GM19468 (cell line): ENCODE data around the gene FKBP6.
"Not testable (repeated sequence)": the region's sequence is repeated elsewhere in the genome, so short reads cannot be mapped to it uniquely, and the experiment has no call there.

Experiments
- ATAC-seq: cut with Tn5 transposase; IDR thresholded peaks from one replicate; pipeline ENCODE4 v1.9.1; 2021; ENCODE audit warnings: mild to moderate bottlenecking, moderate library complexity, moderate number of reproducible peaks; ENCODE audit not compliant: unreplicated experiment; ENCODE audit errors: extremely low read depth

FKBP6 gene

DNA sequence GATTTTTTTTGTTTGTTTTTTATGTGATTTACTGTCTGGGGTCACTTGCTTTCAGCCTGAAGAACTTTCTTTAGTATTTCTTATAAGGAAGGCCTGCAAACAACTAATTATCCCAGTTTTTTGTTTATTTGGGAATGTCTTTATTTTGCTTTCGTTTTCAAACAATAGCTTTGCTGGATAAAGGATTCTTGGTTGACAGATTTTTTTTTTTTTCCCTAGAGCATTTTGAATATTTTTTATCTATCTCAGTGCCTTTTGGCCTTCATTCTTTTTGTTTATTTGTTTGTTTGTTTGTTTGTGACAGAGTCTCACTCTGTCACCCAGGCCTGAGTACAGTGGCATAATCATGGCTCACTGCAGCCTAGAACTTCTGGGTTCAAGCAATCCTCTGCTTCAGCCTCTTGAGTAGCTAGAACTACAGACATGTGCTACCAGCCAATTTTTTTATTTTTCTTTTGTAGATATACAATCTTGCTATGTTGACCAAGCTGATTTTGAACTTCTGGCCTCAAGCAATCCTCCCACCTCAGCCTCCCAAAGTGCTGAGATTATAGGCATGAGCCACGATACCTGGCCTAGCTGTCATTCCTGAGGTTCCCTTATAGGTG, 59.4 kb downstream of the FKBP6 start:
- no peak for ATAC-seq

- no peak for ATAC-seq
Observed at GRCh38 chr7:73387908-73388414, 60.0 kb downstream of the FKBP6 start.

GRCh38 chr7:73391396-73391795, 63.4 kb downstream of the FKBP6 start:
- no peak for ATAC-seq

DNA sequence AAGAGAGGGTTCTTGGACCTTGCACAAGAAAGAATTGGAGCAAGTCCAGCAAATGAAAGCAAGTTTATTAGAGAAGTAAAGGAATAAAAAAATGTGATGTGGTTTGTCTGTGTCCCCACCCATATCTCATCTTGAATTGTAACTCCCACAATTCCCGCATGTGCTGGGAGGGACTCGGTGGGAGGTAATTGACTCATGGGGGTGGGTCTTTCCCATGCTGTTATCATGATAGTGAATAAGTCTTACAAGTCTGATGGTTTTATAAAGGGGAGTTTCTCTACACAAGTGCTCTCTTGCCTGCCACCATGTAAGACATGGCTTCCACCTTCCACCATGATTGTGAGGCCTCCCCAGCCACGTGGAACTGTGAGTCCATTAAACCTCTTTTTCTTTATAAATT, 66.5 kb downstream of the FKBP6 start:
- no peak for ATAC-seq

GRCh38 chr7:73395538-73396503, 67.9 kb downstream of the FKBP6 start:
- ATAC-seq, result no peak

GRCh38 chr7:73397521-73398281, 69.7 kb downstream of the FKBP6 start:
- ATAC-seq, result no peak

DNA sequence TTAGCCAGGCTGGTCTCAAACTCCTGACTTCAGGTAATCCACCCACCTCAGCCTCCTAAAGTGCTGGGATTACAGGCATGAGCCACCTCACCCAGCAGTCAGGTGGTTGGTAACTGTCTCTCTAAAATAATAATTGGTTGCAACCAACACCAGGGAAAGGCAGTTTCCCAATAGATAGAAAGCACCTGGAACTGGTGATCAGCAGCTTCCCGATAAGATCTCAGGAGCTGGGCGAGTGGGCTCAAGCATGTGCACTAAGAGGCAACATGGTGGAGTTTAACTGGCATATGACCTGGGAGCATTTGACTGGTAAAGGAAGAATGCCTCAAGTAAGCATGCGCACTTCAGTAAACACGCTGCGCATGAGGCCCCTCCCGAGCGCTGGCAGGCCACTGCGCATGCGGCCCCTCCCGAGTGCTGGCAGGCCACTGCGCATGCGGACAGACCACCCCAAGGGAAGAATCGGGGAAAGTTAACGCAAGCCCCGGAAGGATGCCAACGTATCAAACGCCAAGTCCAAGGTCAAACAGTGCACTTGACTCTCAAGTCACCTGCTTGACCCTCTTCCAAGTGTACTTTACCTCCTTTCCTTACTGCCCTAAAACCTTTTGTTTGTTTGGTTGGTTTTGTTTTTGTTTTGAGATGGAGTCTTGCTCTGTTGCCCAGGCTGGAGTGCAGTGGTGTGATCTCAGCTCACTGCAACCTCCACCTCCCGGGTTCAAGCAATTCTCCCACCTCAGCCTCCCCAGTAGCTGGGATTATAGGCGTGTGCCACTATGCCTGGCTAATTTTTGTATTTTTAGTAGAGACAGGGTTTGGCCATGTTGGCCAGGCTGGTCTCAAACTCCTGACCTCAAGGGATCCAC, 71.5 kb downstream of the FKBP6 start:
- not testable (repeated sequence) for ATAC-seq

DNA sequence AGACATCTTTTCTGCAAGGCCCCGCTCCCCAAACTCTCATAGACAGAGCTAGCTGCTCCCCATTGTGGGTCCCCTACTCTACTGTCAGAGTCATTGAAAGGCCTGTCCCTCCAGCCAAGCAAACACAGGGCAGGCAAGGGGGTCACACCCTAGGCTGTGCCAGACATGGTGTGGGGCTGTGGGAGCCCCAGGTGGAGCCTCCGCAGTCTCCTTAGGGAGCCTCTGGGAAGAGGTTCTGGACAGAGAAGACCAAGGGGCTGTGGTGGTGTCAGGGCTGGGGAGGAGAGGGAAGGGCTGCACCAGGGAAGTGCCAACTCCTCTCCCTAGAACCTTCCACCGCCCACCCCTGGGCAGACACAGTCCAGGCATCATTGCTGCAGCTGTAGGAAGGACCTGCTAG, 76.9 kb downstream of the FKBP6 start:
- ATAC-seq, result not testable (repeated sequence)
